NCI-H82 treated with DMSO at 0.1 percent for 48 hours (cell line): ENCODE results near the gene RHBG.
A peak's percentile ranks its signal among the peaks of the same experiment; 100 is the strongest.

ENCODE experiments used
- DNase-seq: peaks from one replicate; lab custom pipeline; 2025; ENCODE audit not compliant: unreplicated experiment; lab: John Stamatoyannopoulos, UW

The RHBG gene

DNA sequence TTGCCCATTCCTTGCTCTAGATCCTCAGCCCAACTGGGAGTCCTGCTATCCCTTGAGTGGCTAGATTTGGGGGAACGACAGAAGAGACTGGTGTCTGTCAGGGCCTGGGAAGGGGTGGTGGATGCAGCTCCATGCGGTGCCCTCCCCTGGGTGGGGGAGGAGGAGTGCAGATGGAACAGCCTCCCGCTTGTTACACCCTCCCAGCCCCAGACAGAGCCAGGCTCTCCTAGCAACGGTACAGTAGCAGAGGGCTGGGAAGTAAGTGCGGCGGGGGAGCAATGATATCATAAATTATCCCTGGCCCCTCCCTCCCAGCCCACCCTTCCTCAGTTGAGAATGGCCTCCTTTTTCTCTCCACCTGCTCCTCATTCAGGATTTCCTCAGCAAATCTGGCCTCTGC lies 37.2 kb downstream of the RHBG start:
- DNase-seq, result no peak

- peak; percentile 23 for DNase-seq
These were observed 38.3 kb downstream of the RHBG start for GRCh38 chr1:156407344-156407743.

GRCh38 chr1:156407760-156408159 lies 38.7 kb downstream of the RHBG start:
- DNase-seq, result no peak

DNA sequence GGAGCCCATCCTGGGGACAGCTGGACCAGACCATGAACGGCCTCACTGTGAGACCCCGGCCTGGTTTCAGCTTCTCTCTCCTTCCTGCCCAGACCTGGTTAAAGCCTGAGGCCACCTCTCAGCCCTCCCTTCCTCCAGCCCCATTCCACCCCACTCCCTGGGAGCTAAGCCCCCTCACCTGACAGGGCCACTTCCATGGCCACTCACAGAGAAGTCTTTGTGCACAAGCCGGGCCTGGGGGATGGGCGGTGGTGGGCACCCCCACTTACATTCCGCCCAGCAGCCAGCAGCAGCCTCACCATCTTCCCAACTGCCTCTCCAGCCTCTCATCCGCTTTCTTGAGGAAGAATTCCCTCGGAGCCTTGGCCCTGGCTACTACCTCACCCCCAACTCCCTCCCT lies 40.4 kb downstream of the RHBG start:
- no peak for DNase-seq

GRCh38 chr1:156410238-156410637 lies 41.2 kb downstream of the RHBG start:
- DNase-seq, result no peak

DNA sequence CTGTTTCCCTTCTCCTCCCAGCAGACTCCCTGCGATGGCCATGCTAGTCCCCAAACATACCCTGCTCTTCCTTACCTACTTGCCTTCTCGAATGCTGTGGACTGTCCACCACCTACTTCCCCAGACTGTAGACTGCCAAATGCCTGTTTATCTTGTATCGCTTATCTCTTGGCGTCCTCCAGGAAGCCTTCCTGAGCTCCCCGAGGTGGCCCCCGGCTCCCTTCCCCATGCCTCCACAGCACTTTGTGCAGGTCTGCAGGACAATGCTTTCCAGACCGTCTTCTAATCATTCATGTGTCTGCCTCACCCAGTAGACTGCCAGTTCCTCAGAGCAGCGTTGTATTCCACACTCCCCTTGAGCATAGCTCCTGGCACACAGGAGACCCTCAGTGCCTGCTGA lies 41.7 kb downstream of the RHBG start:
- DNase-seq, result no peak

GRCh38 chr1:156412653-156413321 lies 43.8 kb downstream of the RHBG start:
- DNase-seq, result no peak

- no peak for DNase-seq
These were observed 44.6 kb downstream of the RHBG start for GRCh38 chr1:156413391-156414246.

DNA sequence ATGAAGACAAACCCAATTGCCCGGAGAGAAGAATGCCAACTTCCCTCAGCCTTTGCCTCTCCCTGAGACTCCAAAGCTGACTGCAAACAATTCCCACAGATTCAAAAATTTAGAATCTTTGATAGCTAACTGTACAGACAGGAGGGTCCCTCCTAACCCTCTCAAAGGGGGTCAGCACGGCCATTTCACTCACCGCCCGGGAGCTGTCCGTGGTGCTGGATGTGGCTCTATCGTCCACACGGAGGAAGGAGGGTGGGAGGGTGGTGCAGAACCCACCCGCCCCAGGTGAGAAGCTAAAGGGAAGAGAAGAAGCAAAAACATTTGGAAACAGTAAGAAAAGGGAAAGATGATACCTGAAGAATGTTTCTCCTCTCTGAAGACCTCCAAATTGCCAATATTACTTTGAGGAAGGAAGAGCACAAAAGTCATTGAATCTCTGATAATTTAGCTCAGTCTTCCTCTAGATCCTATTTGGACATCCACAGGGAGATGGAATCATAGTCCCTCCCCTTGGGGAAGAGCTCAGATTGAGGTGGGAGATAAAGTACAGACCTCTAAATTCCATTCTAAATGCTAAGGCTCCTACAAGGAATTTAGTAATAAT lies 45.6 kb downstream of the RHBG start:
- DNase-seq, result no peak

DNA sequence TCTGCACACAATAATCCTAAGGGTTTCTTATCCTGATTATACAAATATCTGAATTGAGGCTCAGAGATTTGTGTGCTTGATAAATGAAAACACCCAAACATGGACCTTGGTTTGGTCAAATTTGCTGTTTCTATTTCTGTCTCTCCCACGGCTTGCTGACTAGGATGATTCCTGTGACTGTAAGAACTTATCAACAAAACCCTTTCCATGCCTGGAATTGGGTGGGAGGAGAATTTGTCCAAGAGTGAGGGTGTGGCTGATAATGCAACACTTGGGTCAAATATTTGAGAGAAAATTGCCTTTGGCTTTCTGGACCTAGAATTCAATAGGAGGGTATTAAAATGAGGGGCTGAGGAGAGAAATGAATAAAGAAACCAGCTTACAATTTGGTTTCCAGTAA lies 48.0 kb downstream of the RHBG start:
- DNase-seq, result no peak

DNA sequence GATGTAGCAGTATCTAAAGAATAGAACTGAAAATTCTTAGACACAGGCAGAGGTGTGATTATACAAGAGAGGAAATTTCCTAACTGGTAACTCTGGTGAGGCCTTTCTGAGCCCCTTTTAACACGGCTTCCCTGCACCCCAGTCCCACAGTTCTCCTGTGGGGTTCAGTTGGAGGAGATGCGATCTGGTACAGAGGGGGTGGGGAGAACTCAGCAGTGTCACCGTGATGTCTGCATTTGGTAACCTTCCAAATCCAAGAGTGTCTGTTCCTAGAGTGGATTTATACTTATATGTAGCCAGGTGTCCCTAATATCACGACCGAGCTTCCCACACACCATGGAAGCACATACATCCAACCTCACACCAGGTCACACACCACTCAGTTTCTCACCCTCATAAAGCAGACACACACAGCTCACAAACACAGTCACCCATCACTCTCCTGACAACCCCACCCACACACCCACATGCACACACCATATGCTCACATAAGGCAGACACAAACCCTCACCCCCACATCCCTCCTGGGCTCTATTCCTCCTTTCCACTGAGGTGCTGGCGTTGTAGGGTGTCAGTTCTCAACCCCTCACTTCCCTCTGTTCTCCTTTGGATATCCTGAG lies 48.5 kb downstream of the RHBG start:
- DNase-seq, result no peak

DNA sequence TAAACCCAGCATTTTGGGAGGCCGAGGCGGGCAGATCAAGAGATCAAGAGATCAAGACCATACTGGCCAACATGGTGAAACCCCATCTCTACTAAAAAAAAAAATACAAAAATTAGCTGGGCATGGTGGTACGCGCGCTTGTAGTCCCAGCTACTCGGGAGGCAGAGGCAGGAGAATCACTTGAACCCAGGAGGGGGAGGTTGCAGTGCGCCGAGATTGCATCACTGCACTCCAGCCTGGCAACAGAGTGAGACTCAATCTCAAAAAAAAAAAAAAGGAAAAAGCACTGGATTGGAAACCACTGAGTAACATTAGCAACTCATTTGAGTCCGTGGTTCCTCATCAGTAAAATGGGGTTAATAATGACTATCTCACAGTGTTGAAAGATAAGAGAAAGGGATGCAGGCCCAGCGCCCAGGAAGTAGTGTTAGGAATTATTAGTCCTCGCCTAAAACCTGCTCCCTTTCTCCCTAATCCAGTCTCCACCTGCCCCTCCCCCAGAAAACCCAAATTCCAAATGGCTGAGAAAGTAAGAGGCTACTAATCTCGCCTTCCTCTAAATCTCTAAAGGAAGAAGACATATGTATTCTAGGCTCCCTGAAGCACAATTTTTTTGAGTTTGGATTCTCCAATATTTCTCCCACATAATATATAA lies 49.5 kb downstream of the RHBG start:
- peak; percentile 68 for DNase-seq

DNA sequence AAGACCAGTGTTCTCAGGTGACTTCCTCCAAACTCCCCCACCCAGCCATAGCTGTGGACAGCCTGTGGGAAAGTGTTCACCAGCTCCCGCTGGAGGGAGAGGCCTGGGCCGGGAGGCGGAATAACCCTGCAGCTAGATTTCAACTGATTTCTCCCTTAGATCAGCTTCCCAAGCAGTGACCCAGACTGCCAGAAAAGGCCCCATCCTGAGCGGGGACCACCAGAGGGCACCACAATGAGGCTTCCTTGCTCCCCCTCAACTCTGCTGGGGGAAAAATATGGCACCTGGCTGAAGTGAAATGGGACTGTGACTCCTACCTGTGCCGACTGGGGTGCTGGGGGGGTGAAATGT lies 50.8 kb downstream of the RHBG start:
- DNase-seq, result no peak

GRCh38 chr1:156420205-156421061 lies 51.4 kb downstream of the RHBG start:
- DNase-seq, result no peak

DNA sequence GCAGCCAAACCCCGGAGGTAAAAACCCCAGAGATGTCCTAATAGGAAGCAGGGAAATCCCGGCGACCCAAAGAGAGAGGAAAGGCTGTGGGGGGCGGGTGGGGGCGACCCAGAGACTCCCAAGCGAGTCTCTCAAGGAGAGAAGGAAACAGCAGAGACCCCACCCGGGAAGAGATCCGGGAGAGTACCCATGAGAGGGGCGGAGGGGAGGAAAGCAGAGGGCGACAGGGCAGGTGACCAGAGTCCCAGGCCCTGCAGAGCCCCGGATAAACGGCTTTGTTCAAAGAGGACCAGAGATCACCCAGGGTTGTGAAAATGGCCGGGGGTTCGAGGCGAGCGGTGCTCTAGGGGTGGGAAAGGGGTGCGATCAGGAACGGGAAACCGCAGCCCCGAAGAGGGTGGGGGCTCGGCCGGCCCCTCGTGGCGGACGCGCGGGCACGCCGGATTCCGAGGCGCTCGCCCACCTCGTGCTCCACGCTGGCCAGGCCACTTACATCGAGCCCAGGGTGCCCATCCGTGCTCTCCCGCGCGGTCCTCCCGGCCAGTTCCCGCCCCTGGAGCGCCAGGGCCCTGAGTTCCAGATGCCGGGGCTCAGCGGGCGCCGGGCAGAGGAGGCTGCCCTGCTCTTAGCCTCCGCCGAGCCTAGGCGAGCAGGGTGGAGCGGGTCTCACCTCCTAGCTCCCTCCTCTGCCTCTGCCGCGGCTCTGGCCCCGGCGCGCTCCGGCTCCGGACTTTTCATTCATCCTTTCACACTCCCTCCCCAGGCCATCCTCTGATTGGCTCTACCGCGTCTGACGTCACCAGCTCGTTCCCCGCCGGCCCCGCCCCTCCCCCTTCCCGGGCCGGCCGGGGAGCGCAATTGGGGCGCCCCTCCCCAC lies 52.3 kb downstream of the RHBG start:
- DNase-seq, result peak; percentile 81

GRCh38 chr1:156421939-156422601 lies 53.1 kb downstream of the RHBG start:
- no peak for DNase-seq

DNA sequence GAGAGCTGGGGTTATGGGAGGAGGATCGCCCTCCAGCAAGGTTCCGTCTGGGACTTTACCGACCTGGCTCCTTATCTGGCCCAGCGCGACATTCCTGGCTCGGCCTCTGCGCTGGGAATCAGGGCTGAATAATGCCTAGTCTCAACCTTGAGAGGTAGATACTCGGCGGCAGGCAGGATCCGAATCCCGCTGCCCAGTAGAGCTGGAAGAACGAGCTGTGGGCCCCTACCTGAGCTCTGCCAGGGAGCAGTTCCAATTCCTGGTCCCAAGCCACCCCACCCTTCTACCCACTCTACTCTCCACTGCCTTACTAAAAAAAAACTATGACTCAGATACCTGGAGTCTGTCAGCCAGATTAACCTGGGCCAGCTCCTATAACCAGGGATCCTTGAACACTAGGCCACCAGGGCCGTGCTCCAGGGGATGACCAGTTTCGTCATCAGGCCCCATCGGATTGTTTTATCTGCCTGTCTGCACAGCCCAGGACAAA lies 53.6 kb downstream of the RHBG start:
- DNase-seq, result no peak

GRCh38 chr1:156423422-156424352 lies 54.7 kb downstream of the RHBG start:
- no peak for DNase-seq
